Naive thymus-derived CD4-positive, alpha-beta T cell (primary cell): ENCODE measurements around the gene CCR2. TPM values are rescaled to one million over a fixed set of nuclear protein-coding genes. Genes with fewer than 3 reads are reported as not detected.

Experiments used
- ATAC-seq: fragments of 150-1000 bp; cut with Tn5 transposase; 2 replicates; pipeline ENCODE4 v1.10.0; 2021; ENCODE audit warnings: mild to moderate bottlenecking, moderate library complexity
- CTCF ChIA-PET: fragments of 350-600 bp; sonication (Branson Sonifier 250); formaldehyde crosslinking; loops from one replicate; lab custom pipeline; 2021; ENCODE audit warnings: antibody characterized with exemption; lab: Charles Lee
- POLR2A ChIA-PET: fragments of 350-600 bp; sonication (Branson Sonifier 250); formaldehyde crosslinking; loops from one replicate; lab custom pipeline; 2021; ENCODE audit warnings: antibody characterized with exemption, inconsistent platforms; lab: Charles Lee
- DNase-seq, 9 donors: peaks; one replicate each; pipeline versions ENCODE4 v3.0.0 to v3.0.0-alpha.2; 2020 to 2022; ENCODE audit warnings: mixed read lengths in 1 of 9
- H3K27ac ChIP-seq: one replicate; pipeline ENCODE4 v1.7.0; 2013; ENCODE audit warnings: mild to moderate bottlenecking, low read depth, low read length, moderate library complexity
- H3K27me3 ChIP-seq, 2 donors: one replicate each; pipeline ENCODE4 v1.7.0; 2013; ENCODE audit warnings: low read length in 2 of 2, mild to moderate bottlenecking in 2 of 2, moderate library complexity in 2 of 2; ENCODE audit not compliant: control insufficient read depth in 2 of 2, insufficient read depth in 2 of 2
- H3K36me3 ChIP-seq, 3 experiments: 1 replicate in 2 of 3; 2 replicates in 1 of 3; pipeline ENCODE4 v1.7.0; 2013; ENCODE audit warnings: low read length in 3 of 3, mild to moderate bottlenecking in 3 of 3, moderate library complexity in 1 of 3; ENCODE audit not compliant: insufficient read depth in 3 of 3, control insufficient read depth in 2 of 3
- H3K4me1 ChIP-seq, 2 donors: one replicate each; pipeline ENCODE4 v1.7.0; 2013; ENCODE audit warnings: low read length in 2 of 2, mild to moderate bottlenecking in 2 of 2, moderate library complexity in 1 of 2; ENCODE audit not compliant: control insufficient read depth in 2 of 2, insufficient read depth in 2 of 2
- H3K4me3 ChIP-seq: 2 replicates; pipeline ENCODE4 v1.7.0; 2013; ENCODE audit warnings: mild to moderate bottlenecking, low read length
- H3K9me3 ChIP-seq, 3 experiments: 1 replicate in 2 of 3; 2 replicates in 1 of 3; pipeline ENCODE4 v1.7.0; 2013; ENCODE audit warnings: low read length in 3 of 3; ENCODE audit not compliant: control insufficient read depth in 2 of 3
- H3K27ac Mint-ChIP-seq, 9 donors: one replicate each; pipeline ENCODE4 v1.8.0; 2020 to 2022; ENCODE audit warnings: mixed read lengths in 9 of 9, mild to moderate bottlenecking in 8 of 9, moderate library complexity in 5 of 9, inconsistent platforms in 2 of 9
- H3K27me3 Mint-ChIP-seq, 5 donors: one replicate each; pipeline ENCODE4 v1.8.0; 2021 to 2022; ENCODE audit warnings: mixed read lengths in 5 of 5, mild to moderate bottlenecking in 1 of 5
- H3K36me3 Mint-ChIP-seq, 5 donors: one replicate each; pipeline ENCODE4 v1.8.0; 2020 to 2022; ENCODE audit warnings: mixed read lengths in 5 of 5, mild to moderate bottlenecking in 3 of 5, inconsistent platforms in 1 of 5
- H3K4me1 Mint-ChIP-seq, 7 donors: one replicate each; pipeline ENCODE4 v1.8.0; 2020 to 2022; ENCODE audit warnings: mixed read lengths in 7 of 7, mild to moderate bottlenecking in 3 of 7, inconsistent platforms in 1 of 7
- H3K4me3 Mint-ChIP-seq, 10 donors: one replicate each; pipeline ENCODE4 v1.8.0; 2020 to 2022; ENCODE audit warnings: mild to moderate bottlenecking in 10 of 10, mixed read lengths in 10 of 10, moderate library complexity in 6 of 10, inconsistent platforms in 2 of 10
- H3K9me3 Mint-ChIP-seq, 11 donors: one replicate each; pipeline ENCODE4 v1.8.0; 2020 to 2022; ENCODE audit warnings: mixed read lengths in 11 of 11, mild to moderate bottlenecking in 4 of 11, inconsistent platforms in 1 of 11, moderate library complexity in 1 of 11
- intact Hi-C, 2 donors: fragments of 100-400 bp; cut with micrococcal nuclease; formaldehyde crosslinking; loops; one replicate each; pipeline ENCODE4 v1.15.1; 2023
- polyA plus RNA-seq, 2 donors: library from polyadenylated mRNA; unstranded; fragments of 300-500 nt; fragmentation: Illumina TruSeq; gene quantifications; one replicate each; pipeline ENCODE4 v1.2.3, GENCODE V29; 2021
- total RNA-seq, 6 experiments: library from RNA in 5 of 6; stranded (reverse) in 5 of 6; gene quantifications; 1 replicate in 5 of 6; 2 replicates in 1 of 6; pipeline ENCODE4 v1.2.3 and lab custom pipeline; 2021 to 2026

CCR2 gene
- total and polyA plus RNA-seq, 7 experiments from 2014 or later, result 0.13 to 34.9 (median 1.4) TPM; not detected in 1

DNA sequence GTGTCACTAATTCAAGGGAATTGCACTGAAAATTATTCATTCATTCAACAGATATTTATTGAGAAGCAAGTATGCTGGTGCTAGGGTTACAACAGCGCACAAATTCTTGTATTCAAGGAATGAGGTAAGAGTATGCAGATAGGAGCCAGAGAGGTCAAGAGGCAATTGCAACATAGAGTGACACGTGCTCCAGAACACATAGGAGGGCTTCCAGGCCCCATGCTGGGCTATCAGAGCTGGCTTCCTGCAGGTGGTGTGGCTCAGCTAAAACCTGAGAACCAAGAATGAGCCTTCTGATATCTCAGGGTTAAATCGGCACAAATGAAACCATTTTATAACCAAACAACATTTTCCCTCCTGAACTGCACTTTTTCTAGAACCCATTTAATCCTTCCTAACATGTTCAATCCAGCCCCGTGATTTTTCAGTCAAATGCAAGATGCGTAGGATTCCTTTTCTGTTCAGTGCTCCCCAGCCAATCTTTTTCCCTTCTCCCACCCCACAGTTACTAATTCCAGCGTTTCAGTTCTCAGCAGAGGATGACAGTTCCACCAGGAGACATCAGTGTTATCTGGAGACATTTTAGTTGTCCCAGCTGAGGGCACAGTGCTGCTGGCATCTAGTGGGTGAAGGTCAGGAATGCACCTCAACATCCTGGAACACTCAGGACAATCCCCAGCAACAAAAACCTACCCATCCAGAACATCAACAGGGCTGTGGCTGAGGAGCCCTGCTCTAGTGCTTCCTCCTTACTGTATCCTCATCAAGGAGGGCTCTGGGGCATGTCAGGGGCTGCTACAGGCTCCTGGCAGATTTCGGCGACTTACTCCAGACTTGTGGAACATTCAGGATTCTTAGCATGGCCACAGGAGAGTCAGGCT is 39.9 kb downstream of the CCR2 start:
- H3K27me3 ChIP-seq, result no peaks in the 10 kb centered on the region
- no peaks in the 10 kb centered on the region for H3K9me3 ChIP-seq
- Mint-ChIP-seq H3K4me1 (peaks cover 0 to 11% (median 0%) of the 10 kb centered on the region in 7 donors), H3K9me3 (no peaks in the 10 kb centered on the region), H3K27me3 (peaks cover 0 to 16% (median 0%) of the 10 kb centered on the region in 5 donors), H3K27ac (peak overlapping the region in 1 of 9 donors; percentile 9), H3K36me3 (peaks cover 0 to 2% (median 0%) of the 10 kb centered on the region in 5 donors), H3K4me3 (no peak overlapping the region)
- intact Hi-C loops, result no loop called here
- H3K4me3 ChIP-seq, result no peak overlapping the region
- no peaks in the 10 kb centered on the region for H3K4me1 ChIP-seq
- peak; percentile 54 for ATAC-seq
- H3K36me3 ChIP-seq, result no peaks in the 10 kb centered on the region
- ChIA-PET CTCF (no interaction called here), POLR2A (no interaction called here)
- no peak overlapping the region for H3K27ac ChIP-seq
- no peak for DNase-seq

GRCh38 chr3:46395210-46395661 is 41.3 kb downstream of the CCR2 start:
- no peaks in the 10 kb centered on the region for H3K9me3 ChIP-seq
- H3K4me1 Mint-ChIP-seq, result peaks cover 0 to 11% (median 0%) of the 10 kb centered on the region in 7 donors
- intact Hi-C loops, result no loop called here
- no peaks in the 10 kb centered on the region for H3K36me3 ChIP-seq
- H3K36me3 Mint-ChIP-seq, result peaks cover 0 to 2% (median 0%) of the 10 kb centered on the region in 5 donors
- no peaks in the 10 kb centered on the region for H3K4me1 ChIP-seq
- H3K4me3 ChIP-seq, result no peak overlapping the region
- no peaks in the 10 kb centered on the region for H3K9me3 Mint-ChIP-seq
- no peak overlapping the region for H3K27ac ChIP-seq
- DNase-seq, result no peak
- no peak for ATAC-seq
- POLR2A ChIA-PET, result no interaction called here
- H3K27me3 Mint-ChIP-seq, result peaks cover 0 to 16% (median 0%) of the 10 kb centered on the region in 5 donors
- H3K27ac Mint-ChIP-seq, result no peak overlapping the region
- no peaks in the 10 kb centered on the region for H3K27me3 ChIP-seq
- CTCF ChIA-PET, result no interaction called here
- H3K4me3 Mint-ChIP-seq, result no peak overlapping the region

GRCh38 chr3:46395766-46396530 is 42.0 kb downstream of the CCR2 start:
- peaks cover 0 to 11% (median 0%) of the 10 kb centered on the region in 7 donors for H3K4me1 Mint-ChIP-seq
- Histone ChIP-seq H3K27ac (no peak overlapping the region), H3K4me3 (no peak overlapping the region), H3K36me3 (no peaks in the 10 kb centered on the region), H3K4me1 (no peaks in the 10 kb centered on the region), H3K9me3 (no peaks in the 10 kb centered on the region), H3K27me3 (no peaks in the 10 kb centered on the region)
- no peak overlapping the region for H3K4me3 Mint-ChIP-seq
- no peak overlapping the region for H3K27ac Mint-ChIP-seq
- no peak for DNase-seq
- intact Hi-C loops, result no loop called here
- no peaks in the 10 kb centered on the region for H3K9me3 Mint-ChIP-seq
- H3K27me3 Mint-ChIP-seq, result peaks cover 0 to 16% (median 0%) of the 10 kb centered on the region in 5 donors
- ChIA-PET POLR2A (no interaction called here), CTCF (no interaction called here)
- peaks cover 0 to 2% (median 0%) of the 10 kb centered on the region in 5 donors for H3K36me3 Mint-ChIP-seq
- peak; percentile 64 for ATAC-seq

GRCh38 chr3:46397111-46397510 is 43.2 kb downstream of the CCR2 start:
- Histone ChIP-seq H3K4me1 (no peaks in the 10 kb centered on the region), H3K9me3 (no peaks in the 10 kb centered on the region), H3K36me3 (no peaks in the 10 kb centered on the region), H3K27ac (no peak overlapping the region), H3K4me3 (no peak overlapping the region), H3K27me3 (no peaks in the 10 kb centered on the region)
- ChIA-PET POLR2A (no interaction called here), CTCF (no interaction called here)
- H3K4me3 Mint-ChIP-seq, result no peak overlapping the region
- peaks cover 0 to 11% (median 0%) of the 10 kb centered on the region in 7 donors for H3K4me1 Mint-ChIP-seq
- intact Hi-C loops, result no loop called here
- peaks cover 0 to 2% (median 0%) of the 10 kb centered on the region in 5 donors for H3K36me3 Mint-ChIP-seq
- no peak overlapping the region for H3K27ac Mint-ChIP-seq
- no peak for ATAC-seq
- H3K27me3 Mint-ChIP-seq, result peaks cover 0 to 19% (median 0%) of the 10 kb centered on the region in 5 donors
- H3K9me3 Mint-ChIP-seq, result no peaks in the 10 kb centered on the region
- DNase-seq, result no peak

DNA sequence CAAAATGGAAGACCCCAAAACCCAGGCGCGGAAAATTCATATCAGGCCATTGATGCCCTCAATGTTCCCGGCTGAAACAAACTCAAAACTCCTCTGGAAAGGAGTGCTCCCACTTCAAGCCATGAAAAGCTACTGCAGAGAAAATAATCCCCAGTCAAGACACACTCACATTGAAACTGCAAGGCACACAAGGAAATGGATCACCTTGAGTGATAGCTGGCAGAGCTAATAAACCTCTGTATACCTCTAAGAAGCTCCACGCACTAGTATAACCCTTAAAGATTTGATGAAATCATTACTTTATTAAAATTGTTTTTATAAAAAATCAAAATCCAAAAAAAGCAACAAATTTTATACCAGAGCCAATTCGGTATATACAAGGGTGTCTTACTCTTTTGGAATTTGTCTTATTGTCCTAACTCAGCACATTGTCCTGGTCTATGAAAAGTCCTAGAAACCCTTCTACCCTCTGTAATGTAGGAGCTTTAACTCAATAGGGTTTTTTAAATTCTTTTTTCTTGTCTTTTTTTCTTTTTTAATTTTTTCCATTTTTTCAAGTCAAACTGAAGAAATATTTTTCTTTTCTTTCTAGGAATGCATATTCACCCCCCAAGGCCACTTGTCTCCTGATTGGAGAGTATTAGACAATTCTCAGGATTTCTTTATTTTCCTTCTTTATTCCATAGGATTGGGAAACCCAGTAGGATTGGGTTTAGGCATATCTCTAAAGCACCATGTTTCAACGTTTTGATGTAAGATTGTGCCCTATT is 44.5 kb downstream of the CCR2 start:
- Mint-ChIP-seq H3K4me3 (no peak overlapping the region), H3K27ac (no peak overlapping the region), H3K9me3 (peaks cover 0 to 4% (median 0%) of the 10 kb centered on the region in 11 donors), H3K27me3 (peaks cover 0 to 23% (median 0%) of the 10 kb centered on the region in 5 donors), H3K4me1 (peaks cover 0 to 11% (median 0%) of the 10 kb centered on the region in 7 donors), H3K36me3 (peaks cover 0 to 2% (median 0%) of the 10 kb centered on the region in 5 donors)
- ATAC-seq, result no peak
- intact Hi-C loops, result no loop called here
- Histone ChIP-seq H3K27me3 (no peaks in the 10 kb centered on the region), H3K27ac (no peak overlapping the region), H3K4me3 (no peak overlapping the region), H3K4me1 (no peaks in the 10 kb centered on the region), H3K9me3 (no peaks in the 10 kb centered on the region), H3K36me3 (no peaks in the 10 kb centered on the region)
- ChIA-PET POLR2A (no interaction called here), CTCF (interaction anchor here (0.7 kb wide), 1 partner anchor 63 kb away, joined by 3 read pairs; no protein-coding TSS in a partner anchor)
- DNase-seq, result no peak

DNA sequence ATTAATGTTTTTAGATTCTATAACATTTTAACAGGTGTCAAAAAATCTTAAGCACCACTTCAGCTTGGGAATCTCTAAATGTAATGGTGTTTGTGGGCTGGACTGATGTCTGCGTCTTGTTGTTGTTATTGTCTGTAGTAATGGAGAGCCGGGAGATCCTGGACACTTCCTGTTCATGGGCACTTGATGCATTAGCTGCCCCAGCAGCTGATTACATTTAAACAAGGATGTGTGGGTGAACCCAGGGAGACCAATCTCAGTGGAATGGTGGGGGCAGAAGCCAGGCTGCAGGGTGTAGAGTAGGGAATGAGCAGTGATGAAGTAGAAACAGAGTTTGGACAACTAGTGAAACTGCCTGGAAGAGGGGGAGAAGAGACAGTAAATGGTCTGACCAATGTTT is 45.2 kb downstream of the CCR2 start:
- ChIA-PET CTCF (no interaction called here), POLR2A (no interaction called here)
- Mint-ChIP-seq H3K27me3 (peaks cover 0 to 27% (median 0%) of the 10 kb centered on the region in 5 donors), H3K4me1 (peaks cover 0 to 11% (median 0%) of the 10 kb centered on the region in 7 donors), H3K27ac (no peak overlapping the region), H3K9me3 (peaks cover 0 to 4% (median 0%) of the 10 kb centered on the region in 11 donors), H3K4me3 (no peak overlapping the region), H3K36me3 (peaks cover 0 to 2% (median 0%) of the 10 kb centered on the region in 5 donors)
- no peaks in the 10 kb centered on the region for H3K9me3 ChIP-seq
- ATAC-seq (no peak), DNase-seq (no peak)
- no peak overlapping the region for H3K27ac ChIP-seq
- intact Hi-C loops, result no loop called here
- H3K27me3 ChIP-seq, result no peaks in the 10 kb centered on the region
- H3K4me1 ChIP-seq, result no peaks in the 10 kb centered on the region
- no peak overlapping the region for H3K4me3 ChIP-seq
- H3K36me3 ChIP-seq, result no peaks in the 10 kb centered on the region
